T-cell (primary cell): ENCODE results near the gene SRSF2. TPM values are rescaled to one million over a fixed set of nuclear protein-coding genes. Genes with fewer than 3 reads are reported as not detected.
"Not testable (repeated sequence)": the region's sequence is repeated elsewhere in the genome, so short reads cannot be mapped to it uniquely, and the experiment has no call there.

Experiments
- ATAC-seq, 4 experiments: fragments of 200-7000 bp in 3 of 4; fragments of 150-1000 bp in 1 of 4; cut with Tn5 transposase; replicated peaks in 1 of 4; 1 replicate in 3 of 4; 2 replicates in 1 of 4; pipeline ENCODE4 v1.10.0; 2021; ENCODE audit warnings: moderate library complexity in 3 of 4, mild to moderate bottlenecking in 2 of 4, moderate number of reproducible peaks in 1 of 4
- CTCF ChIA-PET, 2 donors: fragments of 300-600 bp; sonication (Branson Sonifier 250); formaldehyde crosslinking; loops; one replicate each; lab custom pipeline; 2022; ENCODE audit warnings: antibody characterized with exemption in 2 of 2; lab: Charles Lee
- POLR2A ChIA-PET, 2 donors: fragments of 300-600 bp; sonication (Branson Sonifier 250); formaldehyde crosslinking; loops; one replicate each; lab custom pipeline; 2022; ENCODE audit warnings: antibody characterized with exemption in 2 of 2; lab: Charles Lee
- DNase-seq, 35 experiments: peaks; one replicate each; pipeline versions ENCODE4 v3.0.0 to v3.0.0-alpha.2; 2013 to 2023
- H3K27ac ChIP-seq: one replicate; pipeline ENCODE4 v1.5.1; 2013; ENCODE audit warnings: low read length
- H3K27me3 ChIP-seq, 2 experiments: replicated peaks in 1 of 2; 1 replicate in 1 of 2; 2 replicates in 1 of 2; pipeline versions ENCODE4 v1.6.1 to v1.7.0; 2013; ENCODE audit warnings: low read length in 1 of 2, mixed read lengths in 1 of 2; ENCODE audit not compliant: control insufficient read depth in 2 of 2, insufficient read depth in 2 of 2; ENCODE audit errors: extremely low read depth in 1 of 2
- H3K36me3 ChIP-seq, 2 donors: 1 replicate in 1 of 2; 2 replicates in 1 of 2; pipeline versions ENCODE4 v1.6.1 to v1.7.0; 2013; ENCODE audit warnings: low read length in 1 of 2; ENCODE audit not compliant: control insufficient read depth in 2 of 2, insufficient read depth in 1 of 2; ENCODE audit errors: extremely low read depth in 1 of 2
- H3K4me1 ChIP-seq, 2 experiments: 1 replicate in 1 of 2; 2 replicates in 1 of 2; pipeline versions ENCODE4 v1.6.1 to v1.7.0; 2013; ENCODE audit warnings: low read length in 2 of 2, mixed read lengths in 1 of 2; ENCODE audit not compliant: insufficient read depth in 2 of 2, control insufficient read depth in 1 of 2; ENCODE audit errors: extremely low read depth in 1 of 2
- H3K4me3 ChIP-seq, 2 donors: 1 replicate in 1 of 2; 2 replicates in 1 of 2; pipeline versions ENCODE4 v1.5.1 to v1.7.0; 2013; ENCODE audit warnings: mild to moderate bottlenecking in 2 of 2, low read length in 1 of 2, moderate library complexity in 1 of 2; ENCODE audit not compliant: control insufficient read depth in 1 of 2; ENCODE audit errors: extremely low read depth in 1 of 2
- H3K9me3 ChIP-seq: 2 replicates; pipeline ENCODE4 v1.7.0; 2013
- H3K27ac Mint-ChIP-seq, 2 donors: one replicate each; pipeline ENCODE4 v1.8.0; 2020 to 2021; ENCODE audit warnings: mild to moderate bottlenecking in 2 of 2, mixed read lengths in 2 of 2
- H3K27me3 Mint-ChIP-seq, 2 donors: one replicate each; pipeline ENCODE4 v1.8.0; 2021 to 2022; ENCODE audit warnings: mixed read lengths in 2 of 2
- H3K36me3 Mint-ChIP-seq: one replicate; pipeline ENCODE4 v1.8.0; 2021; ENCODE audit warnings: mixed read lengths
- H3K4me1 Mint-ChIP-seq, 3 donors: one replicate each; pipeline ENCODE4 v1.8.0; 2020 to 2022; ENCODE audit warnings: mixed read lengths in 3 of 3, mild to moderate bottlenecking in 1 of 3
- H3K4me3 Mint-ChIP-seq, 3 donors: one replicate each; pipeline ENCODE4 v1.8.0; 2020 to 2022; ENCODE audit warnings: mild to moderate bottlenecking in 3 of 3, mixed read lengths in 3 of 3, moderate library complexity in 3 of 3
- H3K9me3 Mint-ChIP-seq, 3 donors: one replicate each; pipeline ENCODE4 v1.8.0; 2020 to 2022; ENCODE audit warnings: mixed read lengths in 3 of 3
- WGBS: methylation state at CpG from one replicate; pipeline ENCODE4 v1.1.5; 2013; ENCODE audit warnings: missing lambda C conversion rate; ENCODE audit not compliant: insufficient coverage; 5-methylcytosine and 5-hydroxymethylcytosine counted together
- total RNA-seq, 35 experiments: library from RNA in 6 of 35; stranded (reverse) in 6 of 35; fragments of 120-200 nt in 1 of 35; gene quantifications; one replicate each; pipeline versions ENCODE4 v1.2.1 to v1.2.4 and lab custom pipeline; 2013 to 2026

The SRSF2 gene
- total RNA-seq, 5 donors from 2014 or later (not counting 1 experiment from before 2014, with no cell fraction given) = 349 to 413 (median 382) TPM

DNA sequence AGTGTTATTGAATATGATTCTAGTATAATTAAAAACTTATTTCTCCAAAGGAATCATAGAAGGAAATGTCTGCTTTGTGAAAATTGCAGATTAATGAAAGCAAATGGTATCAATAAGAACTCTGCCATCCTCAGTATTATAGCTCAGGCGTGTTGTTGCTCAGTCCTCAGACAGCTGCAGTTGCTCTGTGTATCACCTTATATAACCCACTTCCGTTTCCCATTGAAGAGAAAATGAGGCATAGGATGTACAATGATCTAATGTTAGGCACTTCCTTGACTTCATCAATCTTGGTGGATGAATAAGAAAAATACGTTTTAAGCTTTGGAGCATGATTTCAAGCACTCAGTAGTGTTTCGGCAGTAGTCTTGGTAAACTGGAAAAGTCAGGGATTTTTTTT lies 14.9 kb upstream of the SRSF2 start:
- Histone ChIP-seq H3K4me1 (peaks cover 11 to 40% of the 10 kb centered on the region in 2 experiments), H3K27ac (peak overlapping the region; percentile 93), H3K9me3 (no peaks in the 10 kb centered on the region), H3K27me3 (no peaks in the 10 kb centered on the region), H3K4me3 (no peak overlapping the region), H3K36me3 (peaks cover 1% of the 10 kb centered on the region in 2 donors)
- WGBS = 85% methylated on average over 2 of the region's 4 CpGs
- CTCF ChIA-PET = interaction anchor here (0.5 to 0.7 kb wide), 5 partner anchors 17 to 237 kb away, joined by 3 to 12 read pairs (median 4); no protein-coding TSS in a partner anchor
- POLR2A ChIA-PET = no interaction called here
- H3K36me3 Mint-ChIP-seq = peaks cover 23% of the 10 kb centered on the region
- peak; percentile 28 to 78 (median 64) for ATAC-seq
- peaks cover 26 to 28% (median 27%) of the 10 kb centered on the region in 3 donors for H3K4me1 Mint-ChIP-seq
- peak in 3 of 35 experiments; percentile 30 to 79 (median 38) for DNase-seq
- peak overlapping the region; percentile 64 to 94 (median 67) for H3K4me3 Mint-ChIP-seq
- H3K27me3 Mint-ChIP-seq = no peaks in the 10 kb centered on the region
- peak overlapping the region; percentile 98 to 99 for H3K27ac Mint-ChIP-seq
- no peaks in the 10 kb centered on the region for H3K9me3 Mint-ChIP-seq

DNA sequence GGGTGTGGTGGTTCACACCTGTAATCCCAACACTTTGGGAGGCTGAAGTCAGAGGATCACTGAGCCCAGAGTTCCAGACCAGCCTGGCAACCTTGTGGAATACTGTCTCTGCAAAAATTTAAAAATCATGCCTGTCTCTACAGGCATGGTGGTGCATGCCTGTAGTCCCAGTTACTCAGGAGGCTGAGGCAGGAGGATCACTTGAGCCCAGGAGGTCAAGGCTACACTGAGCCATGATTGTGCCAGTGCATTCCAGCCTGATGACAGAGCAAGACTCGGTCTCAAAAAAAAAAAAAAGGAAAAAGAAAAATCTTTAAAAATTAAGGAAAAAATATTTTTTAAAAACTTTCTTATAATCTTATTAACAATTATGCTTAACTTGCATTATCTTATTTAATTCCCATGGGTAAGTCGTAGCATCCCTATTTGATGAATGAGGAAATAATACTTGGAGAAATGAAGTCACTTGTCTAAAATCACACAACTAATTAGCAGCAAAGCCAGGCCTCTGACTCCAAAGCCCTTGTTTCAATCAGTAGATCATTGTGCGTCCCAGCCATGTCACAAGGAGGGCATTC lies 14.4 kb upstream of the SRSF2 start:
- ChIA-PET POLR2A (no interaction called here), CTCF (no interaction called here)
- Histone ChIP-seq H3K27ac (peak overlapping the region; percentile 93), H3K9me3 (no peaks in the 10 kb centered on the region), H3K4me3 (no peak overlapping the region), H3K27me3 (no peaks in the 10 kb centered on the region), H3K36me3 (peaks cover 6% of the 10 kb centered on the region in 2 donors), H3K4me1 (peaks cover 11 to 40% of the 10 kb centered on the region in 2 experiments)
- Mint-ChIP-seq H3K36me3 (peaks cover 26% of the 10 kb centered on the region), H3K27me3 (no peaks in the 10 kb centered on the region), H3K27ac (peak overlapping the region; percentile 98 to 99), H3K4me1 (peaks cover 26 to 30% (median 27%) of the 10 kb centered on the region in 3 donors), H3K9me3 (no peaks in the 10 kb centered on the region), H3K4me3 (peak overlapping the region in 1 of 3 donors; percentile 94)
- no CpG with 5 or more reads among the region's 3 CpGs for WGBS
- ATAC-seq (no peak), DNase-seq (no peak)

GRCh38 chr17:76748657-76749056 lies 11.5 kb upstream of the SRSF2 start:
- Histone ChIP-seq H3K27ac (no peak overlapping the region), H3K36me3 (peaks cover 6 to 32% of the 10 kb centered on the region in 2 donors), H3K4me3 (no peak overlapping the region), H3K27me3 (no peaks in the 10 kb centered on the region), H3K4me1 (peaks cover 6 to 29% of the 10 kb centered on the region in 2 experiments), H3K9me3 (no peaks in the 10 kb centered on the region)
- no peaks in the 10 kb centered on the region for H3K27me3 Mint-ChIP-seq
- H3K27ac Mint-ChIP-seq = no peak overlapping the region
- no CpG with 5 or more reads among the region's 1 CpG for WGBS
- H3K4me3 Mint-ChIP-seq = no peak overlapping the region
- H3K36me3 Mint-ChIP-seq = peaks cover 50% of the 10 kb centered on the region
- CTCF ChIA-PET = interaction anchor here in 1 of 2 donors (0.7 kb wide), 1 partner anchor 24 kb away, joined by 4 read pairs; no protein-coding TSS in a partner anchor
- POLR2A ChIA-PET = interaction anchor here in 1 of 2 donors (0.6 kb wide), 1 partner anchor 11 kb away, joined by 4 read pairs; the partner anchor contains the start of gene MFSD11
- no peaks in the 10 kb centered on the region for H3K9me3 Mint-ChIP-seq
- H3K4me1 Mint-ChIP-seq = peaks cover 20 to 29% (median 21%) of the 10 kb centered on the region in 3 donors
- ATAC-seq (no peak), DNase-seq (no peak)

DNA sequence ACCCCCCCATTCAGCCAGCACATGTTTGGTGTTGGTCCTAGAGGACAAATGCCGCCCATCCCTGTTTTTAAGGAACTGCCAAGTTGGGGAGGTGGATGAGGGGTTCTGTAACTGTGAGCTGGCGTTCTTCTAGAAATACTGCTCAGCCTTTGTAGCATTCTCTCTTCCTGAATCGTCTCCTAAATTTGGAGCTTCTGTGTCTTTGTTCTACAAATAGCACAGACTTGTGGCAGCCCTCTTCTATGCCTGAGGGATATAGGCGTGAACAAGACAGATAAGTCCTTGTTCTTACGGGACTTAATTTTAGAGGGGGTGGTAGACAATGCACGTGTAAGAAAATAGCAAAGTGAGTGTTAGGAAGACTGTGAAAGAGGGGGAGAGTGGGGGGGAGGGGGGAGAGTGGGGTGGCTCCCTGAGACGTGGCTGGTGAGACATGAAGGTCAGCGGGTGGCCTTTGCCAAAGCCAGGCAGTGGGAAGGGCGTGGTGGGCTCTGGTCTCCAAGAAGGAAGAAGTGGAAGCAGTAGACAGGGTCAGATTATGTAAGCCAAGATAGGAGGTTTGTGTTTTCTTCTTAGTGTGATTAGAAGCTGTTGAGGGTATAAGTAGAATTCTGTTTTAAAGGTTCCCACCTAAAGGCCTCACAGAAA lies 10.7 kb upstream of the SRSF2 start:
- ChIA-PET POLR2A (no interaction called here), CTCF (interaction anchor here (0.5 to 0.7 kb wide), 4 partner anchors 25 to 1354 kb away, joined by 4 to 5 read pairs (median 4); no protein-coding TSS in a partner anchor)
- ATAC-seq (no peak), DNase-seq (no peak)
- Histone ChIP-seq H3K36me3 (peaks cover 6 to 38% of the 10 kb centered on the region in 2 donors), H3K27me3 (no peaks in the 10 kb centered on the region), H3K4me1 (peaks cover 4 to 21% of the 10 kb centered on the region in 2 experiments), H3K9me3 (no peaks in the 10 kb centered on the region), H3K4me3 (no peak overlapping the region), H3K27ac (no peak overlapping the region)
- peaks cover 11 to 21% (median 13%) of the 10 kb centered on the region in 3 donors for H3K4me1 Mint-ChIP-seq
- H3K36me3 Mint-ChIP-seq = peaks cover 53% of the 10 kb centered on the region
- H3K9me3 Mint-ChIP-seq = no peaks in the 10 kb centered on the region
- 87% methylated on average over 5 of the region's 9 CpGs for WGBS
- no peak overlapping the region for H3K4me3 Mint-ChIP-seq
- no peaks in the 10 kb centered on the region for H3K27me3 Mint-ChIP-seq
- no peak overlapping the region for H3K27ac Mint-ChIP-seq

- H3K4me3 Mint-ChIP-seq, ATAC-seq, H3K27me3 Mint-ChIP-seq, POLR2A ChIA-PET, H3K9me3 Mint-ChIP-seq, H3K27ac ChIP-seq, H3K27ac Mint-ChIP-seq, DNase-seq, CTCF ChIA-PET, H3K4me3 ChIP-seq, H3K4me1 ChIP-seq, H3K9me3 ChIP-seq, H3K27me3 ChIP-seq: not testable (repeated sequence)
- peaks cover 3 to 13% (median 6%) of the 10 kb centered on the region in 3 donors for H3K4me1 Mint-ChIP-seq
- no CpG with 5 or more reads among the region's 6 CpGs for WGBS
- peaks cover 6 to 53% of the 10 kb centered on the region in 2 donors for H3K36me3 ChIP-seq
- H3K36me3 Mint-ChIP-seq = peaks cover 61% of the 10 kb centered on the region
Measured at GRCh38 chr17:76745785-76746184, 8.7 kb upstream of the SRSF2 start.

- H3K36me3 ChIP-seq = peaks cover 6 to 53% of the 10 kb centered on the region in 2 donors
- ChIA-PET POLR2A (no interaction called here), CTCF (no interaction called here)
- H3K27ac Mint-ChIP-seq = no peak overlapping the region
- H3K4me3 ChIP-seq = no peak overlapping the region
- no peak overlapping the region for H3K4me3 Mint-ChIP-seq
- H3K9me3 ChIP-seq = no peaks in the 10 kb centered on the region
- H3K4me1 Mint-ChIP-seq = peaks cover 5 to 14% (median 12%) of the 10 kb centered on the region in 3 donors
- H3K27me3 ChIP-seq = no peaks in the 10 kb centered on the region
- peaks cover 0 to under 1% of the 10 kb centered on the region in 2 experiments for H3K4me1 ChIP-seq
- peaks cover 58% of the 10 kb centered on the region for H3K36me3 Mint-ChIP-seq
- H3K9me3 Mint-ChIP-seq = no peaks in the 10 kb centered on the region
- H3K27ac ChIP-seq = no peak overlapping the region
- 100% methylated on average over 1 of the region's 2 CpGs for WGBS
- ATAC-seq (no peak), DNase-seq (no peak)
- H3K27me3 Mint-ChIP-seq = no peaks in the 10 kb centered on the region
Measured at GRCh38 chr17:76744747-76745146, 7.6 kb upstream of the SRSF2 start.
